HG02970 (cell line): ENCODE measurements around the gene APOL3.
"Not testable (repeated sequence)": the region's sequence is repeated elsewhere in the genome, so short reads cannot be mapped to it uniquely, and the experiment has no call there.

Experiments used
- ATAC-seq: cut with Tn5 transposase; IDR thresholded peaks from one replicate; pipeline ENCODE4 v1.9.1; 2021; ENCODE audit warnings: mild to moderate bottlenecking, moderate library complexity, moderate number of reproducible peaks; ENCODE audit not compliant: unreplicated experiment, low FRiP score

APOL3 gene

GRCh38 chr22:36160499-36160942, at the start of gene APOL3:
TSS of gene APOL3 (minus strand) at chr22:36160755. CDS start at chr22:36149055, 11,700 bp downstream.
- no peak for ATAC-seq

DNA sequence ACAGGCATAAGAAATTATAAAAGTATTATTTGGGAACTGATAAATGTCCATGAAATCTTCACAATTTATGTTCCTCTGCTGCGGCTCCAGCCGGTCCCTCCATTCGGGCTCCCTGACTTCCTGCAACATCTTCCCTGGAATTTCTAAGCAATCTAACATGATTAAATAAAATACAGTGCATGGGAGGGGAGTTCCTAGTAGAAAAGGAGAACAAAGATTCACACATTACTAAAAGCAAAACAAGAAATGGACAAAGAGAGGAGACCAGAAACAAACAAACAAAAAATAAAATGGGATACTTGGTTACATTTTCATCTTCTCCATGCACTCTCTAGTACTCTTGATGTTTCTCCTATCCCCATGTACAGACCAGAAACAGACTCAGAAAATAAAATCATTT, 49.7 kb upstream of the APOL3 start:
- ATAC-seq = no peak

GRCh38 chr22:36209488-36209908, 48.9 kb upstream of the APOL3 start:
- ATAC-seq = not testable (repeated sequence)

GRCh38 chr22:36208914-36209313, 48.4 kb upstream of the APOL3 start:
- no peak for ATAC-seq

DNA sequence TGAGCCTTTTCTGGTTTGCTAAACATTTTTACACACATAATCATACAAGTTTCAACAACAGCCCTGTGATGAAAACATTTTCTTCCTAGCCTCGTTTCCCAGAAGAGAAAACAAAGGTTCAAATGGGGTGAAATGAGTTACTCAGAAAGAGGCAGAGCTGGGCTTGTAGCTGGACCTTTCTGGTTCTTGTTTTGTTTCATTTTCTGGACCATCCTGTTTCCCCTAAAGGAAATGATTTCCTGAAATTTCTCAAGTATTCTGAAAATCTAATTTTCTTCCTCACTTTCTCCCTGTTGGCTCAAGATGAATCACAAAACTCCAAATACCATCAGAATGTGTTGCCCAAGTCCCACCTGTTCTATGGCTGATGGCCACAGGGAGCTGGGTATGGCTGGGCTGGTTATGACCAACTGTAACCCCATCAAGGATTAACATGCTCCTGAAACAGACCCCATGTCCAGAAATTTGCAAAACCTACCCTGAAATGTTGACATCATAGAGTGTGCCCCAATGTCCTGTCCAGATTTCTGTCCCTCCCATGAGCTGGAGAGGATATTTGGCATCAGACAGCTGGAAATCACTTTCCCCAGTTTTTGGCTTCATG, 47.7 kb upstream of the APOL3 start:
- no peak for ATAC-seq

GRCh38 chr22:36206255-36206654, 45.7 kb upstream of the APOL3 start:
- no peak for ATAC-seq

- ATAC-seq = not testable (repeated sequence)
Measured at GRCh38 chr22:36205573-36205972, 45.0 kb upstream of the APOL3 start.

DNA sequence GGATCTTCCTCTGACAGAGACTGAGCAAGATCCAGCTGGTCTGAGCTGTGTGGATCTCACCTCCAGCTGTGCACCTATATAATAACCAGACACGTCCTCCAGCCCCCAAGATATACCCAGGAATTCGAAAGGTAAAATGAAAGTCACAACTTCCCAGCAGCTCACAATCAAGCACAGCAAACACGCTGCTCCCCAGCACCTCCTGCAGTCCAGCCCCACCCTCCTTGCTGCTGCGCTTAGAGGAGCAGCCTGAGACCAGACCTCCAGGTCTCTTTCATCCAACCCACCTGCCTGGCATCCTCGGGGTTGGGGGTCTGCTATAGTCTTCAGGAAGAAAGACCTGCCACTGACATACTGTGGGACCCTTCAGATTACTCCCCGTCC, 44.1 kb upstream of the APOL3 start:
- ATAC-seq = no peak

DNA sequence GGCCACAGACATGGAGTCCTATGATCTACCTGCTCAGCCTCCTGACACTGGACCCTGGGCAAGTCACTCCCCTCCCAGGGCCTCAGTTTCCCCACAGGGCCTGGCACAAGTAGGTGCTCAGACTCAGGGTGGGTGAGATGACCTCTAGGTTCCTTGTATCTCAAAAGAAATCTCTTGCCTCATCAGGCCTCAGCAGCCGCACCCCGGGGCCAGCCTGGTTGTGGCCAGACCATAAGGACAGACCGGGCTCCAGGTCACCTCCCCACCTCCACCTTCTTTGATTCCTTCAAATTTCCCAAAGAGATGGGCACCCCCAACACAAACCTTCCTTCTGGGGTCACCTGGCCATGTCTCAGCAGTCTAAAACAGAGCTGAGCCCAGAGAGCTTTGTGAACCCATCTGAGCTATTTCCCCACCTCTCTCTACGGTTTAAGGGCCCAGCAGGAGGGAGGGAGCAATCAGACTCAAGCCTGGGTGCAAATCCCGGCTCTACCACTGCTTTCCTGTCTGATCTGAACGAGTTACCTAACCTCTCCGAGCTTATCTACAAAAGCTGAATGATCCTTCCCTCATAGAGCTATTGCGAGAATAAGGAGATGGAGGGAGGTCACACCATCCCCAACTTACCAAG, 43.6 kb upstream of the APOL3 start:
- ATAC-seq = no peak

DNA sequence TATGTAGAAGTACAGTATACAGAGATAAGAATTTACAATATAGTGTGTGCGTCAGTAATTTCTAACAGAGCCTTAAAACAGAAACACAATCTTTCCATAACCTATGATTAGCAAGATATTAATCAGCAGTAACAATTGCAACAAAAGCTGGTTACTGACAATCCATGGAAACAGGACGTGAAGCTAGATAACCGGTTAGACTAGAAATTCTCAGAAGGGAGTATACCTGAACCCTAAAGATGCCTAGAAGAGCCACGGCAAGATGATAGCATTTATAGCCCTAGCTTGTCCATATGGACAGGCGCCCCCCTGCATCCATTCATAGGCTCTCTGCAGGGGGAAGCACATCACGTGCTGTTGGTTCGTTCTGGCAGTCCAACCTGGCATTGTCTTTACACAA, 42.9 kb upstream of the APOL3 start:
- not testable (repeated sequence) for ATAC-seq

- not testable (repeated sequence) for ATAC-seq
Measured at GRCh38 chr22:36202906-36203305, 42.4 kb upstream of the APOL3 start.

- no peak for ATAC-seq
Measured at GRCh38 chr22:36201630-36202319, 41.2 kb upstream of the APOL3 start, which contains the start of gene APOL4. TSS of gene APOL4 (minus strand) at chr22:36201809. CDS start at chr22:36201734, 75 bp downstream.

- ATAC-seq = not testable (repeated sequence)
Measured at GRCh38 chr22:36201025-36201424, 40.5 kb upstream of the APOL3 start.

DNA sequence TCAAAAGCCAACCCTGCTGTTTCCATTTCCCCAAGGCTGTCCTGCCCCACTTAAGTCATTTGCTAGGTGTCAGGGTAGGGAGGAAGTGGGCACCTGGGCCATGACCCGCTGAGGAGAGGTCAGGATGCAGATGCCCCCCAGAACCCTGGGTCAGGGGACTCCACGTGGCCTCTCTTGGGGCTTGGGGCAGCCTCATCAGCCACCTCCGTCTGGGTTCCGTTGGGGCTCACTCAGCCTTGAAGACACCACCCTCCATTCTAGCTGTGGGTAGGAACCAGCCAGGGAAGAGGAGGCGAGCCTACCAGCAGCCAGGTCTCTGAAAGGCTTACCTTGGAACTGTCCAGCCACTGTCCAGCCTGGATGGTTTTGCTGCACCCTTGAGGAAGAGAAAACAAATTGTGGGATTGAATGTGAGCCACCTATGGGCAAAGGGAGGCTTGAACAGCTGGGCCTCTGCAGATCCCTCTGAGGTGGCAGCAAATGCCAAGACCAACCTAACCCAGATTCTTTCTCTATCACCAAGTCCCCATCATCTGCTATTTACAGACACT, 38.5 kb upstream of the APOL3 start:
- no peak for ATAC-seq

- ATAC-seq = no peak
Measured at GRCh38 chr22:36198536-36198935, 38.0 kb upstream of the APOL3 start.

DNA sequence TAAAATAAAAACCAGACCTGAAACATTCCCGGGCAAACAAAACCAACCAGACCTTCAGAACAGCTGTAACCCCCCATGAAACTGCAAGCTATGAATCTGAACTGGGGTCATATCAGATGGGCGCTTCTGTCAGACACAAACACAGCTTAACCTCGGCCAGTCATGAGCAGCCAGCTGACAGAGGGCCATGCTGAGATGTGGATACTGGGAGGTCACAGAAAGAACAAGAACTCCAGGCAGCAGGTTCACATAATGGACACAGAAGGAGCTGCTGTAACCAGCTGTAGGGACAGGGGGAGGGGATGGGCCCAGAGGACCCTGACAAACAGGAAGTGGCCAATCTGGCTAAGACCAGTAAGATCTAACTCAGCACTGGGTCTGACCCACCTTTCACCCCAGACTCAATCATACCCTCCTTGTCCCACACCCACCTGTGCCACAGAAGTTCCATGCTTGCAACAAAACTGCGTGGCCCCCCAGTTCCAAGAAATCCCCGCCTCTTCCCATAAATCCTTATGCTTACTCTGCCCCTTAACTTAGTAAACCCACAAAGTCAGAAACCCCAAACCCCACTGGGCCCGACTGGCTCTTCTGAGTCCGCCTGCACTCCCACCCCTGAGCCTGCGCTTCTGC, 37.1 kb upstream of the APOL3 start:
- no peak for ATAC-seq

DNA sequence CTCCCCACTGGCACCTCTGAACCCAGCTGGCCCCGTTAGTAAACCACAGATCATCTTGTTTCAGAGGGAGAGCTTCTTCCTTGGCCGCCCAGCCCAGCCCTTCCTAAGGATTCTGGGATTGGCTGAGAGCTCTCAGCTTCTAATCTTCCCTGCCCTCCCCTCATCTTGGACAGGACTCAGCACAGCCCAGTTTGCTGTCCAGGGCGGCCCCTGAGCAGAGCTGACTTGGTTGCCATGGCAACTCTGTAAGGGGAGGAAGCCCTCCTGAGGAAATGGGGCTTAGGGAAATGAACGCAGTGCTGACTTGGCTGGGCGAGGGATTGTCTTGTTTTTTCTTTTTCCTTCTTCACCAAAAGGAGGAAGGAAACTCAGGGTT, 36.5 kb upstream of the APOL3 start:
- no peak for ATAC-seq

GRCh38 chr22:36196254-36197064, 35.9 kb upstream of the APOL3 start:
- no peak for ATAC-seq

DNA sequence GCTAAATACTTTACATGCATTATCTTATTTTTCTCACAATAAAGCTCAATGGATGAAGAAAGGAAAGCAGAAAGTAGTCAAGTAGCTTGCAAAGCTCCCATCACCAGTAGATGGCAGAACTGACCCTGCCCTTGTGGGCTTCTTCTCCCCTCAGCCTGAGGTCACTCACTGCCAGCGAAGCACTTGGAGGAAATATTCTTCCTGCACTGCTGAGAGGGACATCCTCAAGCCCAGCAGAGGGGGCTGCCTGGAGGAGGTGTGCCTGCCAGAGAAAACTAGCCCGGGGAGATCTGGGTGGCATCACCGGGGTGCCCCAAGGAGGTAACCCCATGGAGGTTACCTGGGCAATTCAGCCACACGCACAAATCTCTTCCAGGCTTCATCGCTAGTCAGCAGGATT, 34.4 kb upstream of the APOL3 start:
- ATAC-seq = no peak

- no peak for ATAC-seq
Measured at GRCh38 chr22:36194385-36194784, 33.8 kb upstream of the APOL3 start.
